ENCODE results near the gene CSMD2.
"Not testable (repeated sequence)": the region's sequence is repeated elsewhere in the genome, so short reads cannot be mapped to it uniquely, and the experiment has no call there.

CSMD2 gene

GRCh38 chr1:34164771-34165391, at the start of gene CSMD2:
Gene CSMD2, minus strand, starts transcription at chr1:34165230. Its CDS starts 133 bp downstream, at chr1:34165097.
- peak; percentile 31 for DNase-seq

- DNase-seq: no peak
Observed at GRCh38 chr1:34213956-34214355, 48.9 kb upstream of the CSMD2 start.

GRCh38 chr1:34212673-34213072, 47.6 kb upstream of the CSMD2 start:
- no peak for DNase-seq

GRCh38 chr1:34199927-34200326, 34.9 kb upstream of the CSMD2 start:
- DNase-seq: no peak

- DNase-seq: no peak
Observed at GRCh38 chr1:34192621-34193020, 27.6 kb upstream of the CSMD2 start.

- DNase-seq: no peak
Observed at GRCh38 chr1:34190692-34191091, 25.7 kb upstream of the CSMD2 start.

- no peak for DNase-seq
Observed at GRCh38 chr1:34188985-34189384, 24.0 kb upstream of the CSMD2 start.

GRCh38 chr1:34188418-34188817, 23.4 kb upstream of the CSMD2 start:
- no peak for DNase-seq

GRCh38 chr1:34186741-34187494, 21.9 kb upstream of the CSMD2 start:
- no peak for DNase-seq

GRCh38 chr1:34183381-34183780, 18.4 kb upstream of the CSMD2 start:
- not testable (repeated sequence) for DNase-seq

GRCh38 chr1:34178072-34178471, 13.0 kb upstream of the CSMD2 start:
- DNase-seq: no peak

- DNase-seq: no peak
Observed at GRCh38 chr1:34176830-34177603, 12.0 kb upstream of the CSMD2 start, which contains the start of gene C1orf94. Gene C1orf94, plus strand, starts transcription at chr1:34176907. Its CDS starts 883 bp downstream, at chr1:34177790.

- DNase-seq: no peak
Observed at GRCh38 chr1:34175744-34176143, 10.7 kb upstream of the CSMD2 start.

- no peak for DNase-seq
Observed at GRCh38 chr1:34167389-34167788, 2.4 kb upstream of the CSMD2 start.

GRCh38 chr1:34166625-34167361, 1.8 kb upstream of the CSMD2 start:
- no peak for DNase-seq

GRCh38 chr1:34166191-34166624, 1.2 kb upstream of the CSMD2 start:
- DNase-seq: no peak

- DNase-seq: no peak
Observed at GRCh38 chr1:34165422-34165921, 442 bp upstream of the CSMD2 start.

GRCh38 chr1:34163792-34164731, 968 bp downstream of the CSMD2 start:
- no peak for DNase-seq

- no peak for DNase-seq
Observed at GRCh38 chr1:34162852-34163766, 1.9 kb downstream of the CSMD2 start.

- DNase-seq: no peak
Observed at GRCh38 chr1:34156739-34157138, 8.3 kb downstream of the CSMD2 start.
